Kidney epithelial cell (primary cell): Measurements from ENCODE around the gene RFTN1. TPM values are rescaled to one million over a fixed set of nuclear protein-coding genes. Genes with fewer than 3 reads are reported as not detected.

ENCODE experiments used
- DNase-seq: peaks from one replicate; pipeline ENCODE4 v3.0.0-alpha.2; 2010; ENCODE audit warnings: low read depth
- H3K27me3 ChIP-seq: 2 replicates; pipeline ENCODE4 v1.6.0; 2011; ENCODE audit warnings: low read length; ENCODE audit not compliant: control insufficient read depth, insufficient read depth
- H3K36me3 ChIP-seq: 2 replicates; pipeline ENCODE4 v1.5.1; 2011; ENCODE audit warnings: low read length; ENCODE audit not compliant: control insufficient read depth, insufficient read depth
- H3K4me3 ChIP-seq: 2 replicates; pipeline ENCODE4 v1.5.1; 2011; ENCODE audit warnings: low read depth, mild to moderate bottlenecking, control low read depth, low read length
- total RNA-seq: library from RNA; depleted of rRNA; stranded (reverse); fragments of >200 nt; gene quantifications from 2 replicates; pipeline ENCODE4 v1.2.3, GENCODE V29; 2015
- TF ChIP-seq, protein P1 (sequence below): IDR thresholded peaks from 2 replicates; pipeline ENCODE4 v1.5.1; 2011; ENCODE audit warnings: mild to moderate bottlenecking, moderate library complexity, low read length, control low read depth, inconsistent platforms; ENCODE audit not compliant: insufficient read depth, poor library complexity, severe bottlenecking

The RFTN1 gene
- total RNA-seq, 1 donor from 2014 or later, result 50.7 TPM

- peak; percentile 49 for DNase-seq
- Histone ChIP-seq H3K27me3 (no peaks in the 10 kb centered on the region), H3K4me3 (no peak overlapping the region), H3K36me3 (no peaks in the 10 kb centered on the region)
- TF ChIP-seq, protein P1, sequence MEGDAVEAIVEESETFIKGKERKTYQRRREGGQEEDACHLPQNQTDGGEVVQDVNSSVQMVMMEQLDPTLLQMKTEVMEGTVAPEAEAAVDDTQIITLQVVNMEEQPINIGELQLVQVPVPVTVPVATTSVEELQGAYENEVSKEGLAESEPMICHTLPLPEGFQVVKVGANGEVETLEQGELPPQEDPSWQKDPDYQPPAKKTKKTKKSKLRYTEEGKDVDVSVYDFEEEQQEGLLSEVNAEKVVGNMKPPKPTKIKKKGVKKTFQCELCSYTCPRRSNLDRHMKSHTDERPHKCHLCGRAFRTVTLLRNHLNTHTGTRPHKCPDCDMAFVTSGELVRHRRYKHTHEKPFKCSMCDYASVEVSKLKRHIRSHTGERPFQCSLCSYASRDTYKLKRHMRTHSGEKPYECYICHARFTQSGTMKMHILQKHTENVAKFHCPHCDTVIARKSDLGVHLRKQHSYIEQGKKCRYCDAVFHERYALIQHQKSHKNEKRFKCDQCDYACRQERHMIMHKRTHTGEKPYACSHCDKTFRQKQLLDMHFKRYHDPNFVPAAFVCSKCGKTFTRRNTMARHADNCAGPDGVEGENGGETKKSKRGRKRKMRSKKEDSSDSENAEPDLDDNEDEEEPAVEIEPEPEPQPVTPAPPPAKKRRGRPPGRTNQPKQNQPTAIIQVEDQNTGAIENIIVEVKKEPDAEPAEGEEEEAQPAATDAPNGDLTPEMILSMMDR, result peak; percentile 75
Measured at GRCh38 chr3:16550676-16551341, 37.3 kb upstream of the RFTN1 start.

DNA sequence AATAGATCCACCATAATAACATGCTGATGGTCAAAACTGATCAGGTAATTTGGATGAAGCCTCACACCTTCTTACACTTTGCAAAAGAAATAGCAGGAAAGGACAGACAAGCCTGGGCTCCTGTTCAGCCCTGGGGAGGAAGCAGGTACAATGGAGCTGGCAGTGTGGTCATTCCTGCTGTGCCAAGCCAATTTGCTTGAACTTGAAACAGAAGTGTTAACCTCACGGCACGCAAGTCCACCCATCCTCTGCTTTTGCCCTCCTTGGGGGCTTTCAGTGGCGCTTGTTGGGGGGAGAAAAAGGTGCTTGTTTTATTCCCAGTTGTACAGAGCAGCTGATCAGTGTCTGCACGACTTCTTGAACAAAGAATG lies 36.8 kb upstream of the RFTN1 start:
- H3K4me3 ChIP-seq, result no peak overlapping the region
- no peak for DNase-seq

DNA sequence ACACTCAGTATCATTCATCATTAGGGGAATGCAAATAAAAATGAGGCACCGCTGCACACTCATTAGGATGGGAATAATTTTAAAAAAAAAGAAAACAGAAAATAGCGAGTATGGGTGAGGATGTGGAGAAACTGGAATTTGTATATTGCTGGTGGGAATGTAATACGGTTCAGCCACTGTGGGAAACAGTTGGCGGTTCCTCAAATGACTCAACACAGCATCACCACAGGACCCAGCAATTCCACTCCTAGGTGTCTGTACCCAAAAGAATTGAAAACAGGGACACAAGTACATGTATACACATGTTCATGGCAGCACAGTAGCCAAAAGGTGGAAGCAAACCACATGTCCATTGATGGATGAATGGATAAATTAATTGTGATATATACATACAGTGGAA lies 35.2 kb upstream of the RFTN1 start:
- Histone ChIP-seq H3K36me3 (no peaks in the 10 kb centered on the region), H3K4me3 (no peak overlapping the region), H3K27me3 (no peaks in the 10 kb centered on the region)
- TF ChIP-seq, protein P1, result no peak
- no peak for DNase-seq

More for the DNA sequence above, 36.8 kb upstream of the RFTN1 start:
- H3K27me3 ChIP-seq, result no peaks in the 10 kb centered on the region
- TF ChIP-seq, protein P1, result no peak
- H3K36me3 ChIP-seq, result no peaks in the 10 kb centered on the region

GRCh38 chr3:16547561-16548357 lies 34.3 kb upstream of the RFTN1 start:
- Histone ChIP-seq H3K36me3 (no peaks in the 10 kb centered on the region), H3K4me3 (no peak overlapping the region), H3K27me3 (no peaks in the 10 kb centered on the region)
- TF ChIP-seq, protein P1, result no peak
- DNase-seq, result no peak

DNA sequence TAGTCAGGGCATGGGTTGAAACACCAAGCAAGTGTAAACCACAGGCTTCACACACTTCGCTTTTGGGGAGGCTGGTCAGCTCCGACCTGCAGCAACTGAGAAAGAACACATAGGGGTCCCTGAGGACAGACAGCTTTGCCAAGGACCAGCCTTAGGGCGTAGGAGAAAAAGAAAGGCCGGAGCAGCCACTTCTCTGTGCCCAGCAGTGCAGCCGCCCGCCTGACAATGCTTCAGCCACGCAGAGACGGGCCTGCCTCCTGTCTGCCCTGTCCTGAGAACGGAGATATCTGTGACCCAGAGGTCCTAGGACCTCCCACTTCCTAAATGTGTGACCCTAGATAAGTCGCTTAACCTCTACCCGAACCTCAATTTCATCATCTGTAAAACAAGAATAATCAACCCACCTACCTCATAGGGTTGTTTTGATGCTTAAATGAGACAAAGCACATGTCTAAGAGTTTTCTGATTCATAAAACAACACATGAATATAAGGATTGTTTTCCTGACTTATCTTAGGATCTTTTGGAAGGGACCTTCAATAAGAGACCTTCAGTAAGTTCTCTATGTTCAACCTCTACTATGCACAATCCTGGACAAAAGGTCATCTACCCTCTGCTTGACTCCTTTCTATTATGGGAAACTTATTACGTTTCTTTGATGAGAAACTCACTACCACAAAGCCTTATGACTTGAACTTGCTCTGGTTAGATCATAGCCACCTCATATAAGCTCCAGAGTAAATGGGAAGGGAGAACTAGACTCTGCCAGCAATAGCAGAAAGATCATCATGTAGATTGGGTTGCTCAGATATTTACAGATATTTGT lies 32.9 kb upstream of the RFTN1 start:
- TF ChIP-seq, protein P1, result no peak
- Histone ChIP-seq H3K27me3 (peaks cover 1% of the 10 kb centered on the region), H3K4me3 (no peak overlapping the region), H3K36me3 (no peaks in the 10 kb centered on the region)
- DNase-seq, result no peak
